Measurements from ENCODE around the gene PAX7.

The PAX7 gene

GRCh38 chr1:18781031-18781430, 150.4 kb downstream of the PAX7 start:
- no peak for DNase-seq
- intact Hi-C loops (cut with DNase I): no loop called here

- DNase-seq: peak in 1 of 10 donors; percentile 67
- intact Hi-C loops (cut with DNase I): no loop called here
Measured at GRCh38 chr1:18783705-18784481, 153.2 kb downstream of the PAX7 start.

GRCh38 chr1:18784482-18784831, 153.8 kb downstream of the PAX7 start:
- intact Hi-C loops (cut with DNase I): no loop called here
- peak in 1 of 10 donors; percentile 63 for DNase-seq

GRCh38 chr1:18786149-18786548, 155.5 kb downstream of the PAX7 start:
- intact Hi-C loops (cut with DNase I): no loop called here
- no peak for DNase-seq

GRCh38 chr1:18787825-18788385, 157.3 kb downstream of the PAX7 start:
- intact Hi-C loops (cut with DNase I): no loop called here
- no peak for DNase-seq

GRCh38 chr1:18789246-18789645, 158.6 kb downstream of the PAX7 start:
- intact Hi-C loops (cut with DNase I): no loop called here
- no peak for DNase-seq

- DNase-seq: no peak
- intact Hi-C loops (cut with DNase I): no loop called here
Measured at GRCh38 chr1:18792747-18793146, 162.1 kb downstream of the PAX7 start.

GRCh38 chr1:18793164-18793563, 162.5 kb downstream of the PAX7 start:
- intact Hi-C loops (cut with DNase I): no loop called here
- no peak for DNase-seq

GRCh38 chr1:18794051-18794450, 163.4 kb downstream of the PAX7 start:
- intact Hi-C loops (cut with DNase I): no loop called here
- peak in 1 of 10 donors; percentile 40 for DNase-seq

GRCh38 chr1:18794561-18794960, 163.9 kb downstream of the PAX7 start:
- no peak for DNase-seq
- intact Hi-C loops (cut with DNase I): no loop called here

GRCh38 chr1:18795002-18795689, 164.5 kb downstream of the PAX7 start:
- intact Hi-C loops (cut with DNase I): no loop called here
- DNase-seq: no peak

GRCh38 chr1:18796950-18797349, 166.3 kb downstream of the PAX7 start:
- no peak for DNase-seq
- intact Hi-C loops (cut with DNase I): no loop called here
